Gastroesophageal sphincter (tissue), 3 donors: ENCODE results near the gene B9D2.

Experiments used
- POLR2A ChIP-seq, 2 donors: fragments of 450-650 bp; IDR thresholded peaks; one replicate each; pipeline ENCODE4 v1.6.1; 2017; ENCODE audit warnings: antibody characterized with exemption in 2 of 2, mild to moderate bottlenecking in 2 of 2, moderate library complexity in 1 of 2
- POLR2AphosphoS5 ChIP-seq: sonication (generic); formaldehyde crosslinking; IDR thresholded peaks from one replicate; pipeline ENCODE4 v1.6.1; 2017; ENCODE audit warnings: antibody characterized with exemption
- TF ChIP-seq, protein P1 (sequence below), 4 experiments: fragments of 200-600 bp in 2 of 4; fragments of 450-650 bp in 2 of 4; sonication (generic) in 1 of 4; IDR thresholded peaks; one replicate each; pipeline ENCODE4 v1.5.1; 2017 to 2019; ENCODE audit warnings: antibody characterized with exemption in 4 of 4, mild to moderate bottlenecking in 2 of 4, moderate library complexity in 2 of 4

DNA sequence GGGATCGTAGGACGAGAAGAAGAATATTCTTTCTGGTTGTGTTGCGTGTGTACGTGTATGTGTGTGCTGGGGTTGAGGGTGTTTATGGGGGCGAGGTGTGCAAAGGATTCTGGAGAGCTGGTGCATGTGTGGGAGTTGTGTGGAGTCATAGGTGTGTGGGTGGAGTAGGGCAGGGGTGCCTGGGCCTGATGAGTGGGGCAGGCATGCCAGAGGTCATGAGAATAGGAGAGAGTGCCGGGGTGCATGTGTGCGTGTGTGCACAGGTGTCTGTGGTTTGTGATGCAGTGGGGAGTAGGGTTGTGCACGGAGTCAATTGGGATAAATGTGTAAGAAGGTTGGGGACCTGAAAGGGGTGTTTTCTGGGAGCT lies 13.0 kb upstream of the B9D2 start:
- TF ChIP-seq, protein P1, sequence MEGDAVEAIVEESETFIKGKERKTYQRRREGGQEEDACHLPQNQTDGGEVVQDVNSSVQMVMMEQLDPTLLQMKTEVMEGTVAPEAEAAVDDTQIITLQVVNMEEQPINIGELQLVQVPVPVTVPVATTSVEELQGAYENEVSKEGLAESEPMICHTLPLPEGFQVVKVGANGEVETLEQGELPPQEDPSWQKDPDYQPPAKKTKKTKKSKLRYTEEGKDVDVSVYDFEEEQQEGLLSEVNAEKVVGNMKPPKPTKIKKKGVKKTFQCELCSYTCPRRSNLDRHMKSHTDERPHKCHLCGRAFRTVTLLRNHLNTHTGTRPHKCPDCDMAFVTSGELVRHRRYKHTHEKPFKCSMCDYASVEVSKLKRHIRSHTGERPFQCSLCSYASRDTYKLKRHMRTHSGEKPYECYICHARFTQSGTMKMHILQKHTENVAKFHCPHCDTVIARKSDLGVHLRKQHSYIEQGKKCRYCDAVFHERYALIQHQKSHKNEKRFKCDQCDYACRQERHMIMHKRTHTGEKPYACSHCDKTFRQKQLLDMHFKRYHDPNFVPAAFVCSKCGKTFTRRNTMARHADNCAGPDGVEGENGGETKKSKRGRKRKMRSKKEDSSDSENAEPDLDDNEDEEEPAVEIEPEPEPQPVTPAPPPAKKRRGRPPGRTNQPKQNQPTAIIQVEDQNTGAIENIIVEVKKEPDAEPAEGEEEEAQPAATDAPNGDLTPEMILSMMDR (IDR thresholded peaks at IDR 0.05), result no peak
- TF ChIP-seq POLR2AphosphoS5 (no peak), POLR2A (IDR thresholded peaks at IDR 0.05) (no peak)
